Mucosa of descending colon (tissue), 3 donors: ENCODE measurements around the gene PLSCR4. TPM values are rescaled to one million over a fixed set of nuclear protein-coding genes. Genes with fewer than 3 reads are reported as not detected.
A peak's percentile ranks its signal among the peaks of the same experiment; 100 is the strongest.
"Not testable (repeated sequence)": the region's sequence is repeated elsewhere in the genome, so short reads cannot be mapped to it uniquely, and the experiment has no call there.

Experiments
- ATAC-seq: fragments of 200-7000 bp; cut with Tn5 transposase; one replicate; pipeline ENCODE4 v1.9.1; 2020; ENCODE audit warnings: mild to moderate bottlenecking, moderate library complexity
- DNase-seq, 3 donors: peaks; one replicate each; pipeline ENCODE4 v3.0.0-alpha.2; 2020
- H3K36me3 ChIP-seq: fragments of 200-600 bp; one replicate; pipeline ENCODE4 v1.8.0; 2021; ENCODE audit warnings: low read depth, mild to moderate bottlenecking
- H3K4me1 ChIP-seq: fragments of 200-600 bp; one replicate; pipeline ENCODE4 v1.8.0; 2021; ENCODE audit warnings: low read depth, mild to moderate bottlenecking
- H3K4me3 ChIP-seq: fragments of 200-600 bp; one replicate; pipeline ENCODE4 v1.8.0; 2021; ENCODE audit warnings: mild to moderate bottlenecking
- H3K9me3 ChIP-seq: fragments of 200-600 bp; one replicate; pipeline ENCODE4 v1.8.0; 2021; ENCODE audit warnings: mild to moderate bottlenecking
- CTCF ChIP-seq: fragments of 200-600 bp; IDR thresholded peaks from one replicate; pipeline ENCODE4 v1.8.0; 2022; ENCODE audit warnings: antibody characterized with exemption, mild to moderate bottlenecking
- intact Hi-C, 2 donors: fragments of 100-400 bp; cut with DNase I in 1 of 2; cut with micrococcal nuclease in 1 of 2; formaldehyde crosslinking; loops; one replicate each; pipeline versions ENCODE4 v1.11.0 to v1.11.1; 2022; cut with DNase I, micrococcal nuclease
- total RNA-seq, 3 donors: library from RNA; stranded (reverse); fragmentation: NEBNext Ultra II Directional in 2 of 3; extraction: Animal tissue kit (Norgen Biotek cat#: 25700) in 2 of 3; gene quantifications; one replicate each; pipeline versions ENCODE4 v1.2.1 to v1.2.4, GENCODE V29; 2021 to 2023
- donor health status: DM: no; HTN: no; CAD: no; lungs with moderate emphysema.
- donor health status: DM: no; HTN: no; CAD: no.
- donor health status: DM: no; HTN: yes; CAD: no.

Gene PLSCR4
- total RNA-seq, 3 donors from 2014 or later, result 45.3 to 72.7 (median 64.0) TPM

GRCh38 chr3:146259880-146260589, 9.1 kb upstream of the PLSCR4 start:
- no peaks in the 10 kb centered on the region for H3K9me3 ChIP-seq
- TF ChIP-seq CTCF, result no peak
- H3K36me3 ChIP-seq, result no peaks in the 10 kb centered on the region
- no peaks in the 10 kb centered on the region for H3K4me1 ChIP-seq
- H3K4me3 ChIP-seq, result no peak overlapping the region
- DNase-seq (no peak), ATAC-seq (no peak)
- intact Hi-C loops, result no loop called here

GRCh38 chr3:146256851-146257486, 6.1 kb upstream of the PLSCR4 start:
- no peak for ATAC-seq
- Histone ChIP-seq H3K4me1 (no peaks in the 10 kb centered on the region), H3K4me3 (no peak overlapping the region), H3K9me3 (no peaks in the 10 kb centered on the region), H3K36me3 (no peaks in the 10 kb centered on the region)
- intact Hi-C loops, result no loop called here
- TF ChIP-seq CTCF, result no peak
- DNase-seq, result no peak

GRCh38 chr3:146252445-146252844, 1.5 kb upstream of the PLSCR4 start:
- H3K4me3 ChIP-seq, H3K36me3 ChIP-seq, H3K4me1 ChIP-seq, H3K9me3 ChIP-seq, ATAC-seq, DNase-seq, intact Hi-C loops: not testable (repeated sequence)

- Histone ChIP-seq H3K4me1 (no peaks in the 10 kb centered on the region), H3K9me3 (no peaks in the 10 kb centered on the region), H3K4me3 (peak overlapping the region; percentile 76), H3K36me3 (no peaks in the 10 kb centered on the region)
- DNase-seq, result no peak
- TF ChIP-seq CTCF, result no peak
- intact Hi-C loops, result no loop called here
- ATAC-seq, result no peak
Measured at GRCh38 chr3:146249921-146250320, 984 bp downstream of the PLSCR4 start.

GRCh38 chr3:146247911-146248310, 3.0 kb downstream of the PLSCR4 start:
- H3K4me1 ChIP-seq, result no peaks in the 10 kb centered on the region
- intact Hi-C loops, result no loop called here
- H3K9me3 ChIP-seq, result no peaks in the 10 kb centered on the region
- H3K4me3 ChIP-seq, result no peak overlapping the region
- DNase-seq (no peak), ATAC-seq (no peak)
- H3K36me3 ChIP-seq, result no peaks in the 10 kb centered on the region
- TF ChIP-seq CTCF, result no peak

GRCh38 chr3:146246526-146246925, 4.4 kb downstream of the PLSCR4 start:
- no peak for ATAC-seq
- intact Hi-C loops, result no loop called here
- Histone ChIP-seq H3K4me3 (no peak overlapping the region), H3K36me3 (no peaks in the 10 kb centered on the region), H3K9me3 (no peaks in the 10 kb centered on the region), H3K4me1 (no peaks in the 10 kb centered on the region)
- no peak for DNase-seq
- TF ChIP-seq CTCF, result no peak
